ENCODE measurements around the gene KSR2.
"Not testable (repeated sequence)": the region's sequence is repeated elsewhere in the genome, so short reads cannot be mapped to it uniquely, and the experiment has no call there.

Gene KSR2

GRCh38 chr12:117738233-117738632 is 230.6 kb downstream of the KSR2 start:
- H3K79me2 ChIP-seq (ENCODE audit: low read length): no peaks in the 10 kb centered on the region
- H3K27ac ChIP-seq (ENCODE audit: low read length): no peak overlapping the region
- H2AFZ ChIP-seq (ENCODE audit: low read depth, low read length): no peak overlapping the region

GRCh38 chr12:117733549-117733805 is 235.3 kb downstream of the KSR2 start:
- no peaks in the 10 kb centered on the region for H4K20me1 ChIP-seq (ENCODE audit: insufficient read depth, low read length)
- H2AFZ ChIP-seq (ENCODE audit: low read depth, low read length): no peak overlapping the region
- TF ChIP-seq EZH2phosphoT487 (IDR thresholded peaks at IDR 0.05; ENCODE audit: low read depth): no peak
- H3K4me2 ChIP-seq (ENCODE audit: low read length): no peak overlapping the region
- H3K9ac ChIP-seq (ENCODE audit: low read length): no peak overlapping the region
- no peak overlapping the region for H3K27ac ChIP-seq (ENCODE audit: low read length)
- no peak overlapping the region for H3K4me3 ChIP-seq (ENCODE audit: low read length)
- no peaks in the 10 kb centered on the region for H3K4me1 ChIP-seq (ENCODE audit: low read length)
- H3K79me2 ChIP-seq (ENCODE audit: low read length): no peaks in the 10 kb centered on the region
- no peaks in the 10 kb centered on the region for H3K27me3 ChIP-seq (ENCODE audit: low read depth, low read length)
- H3K36me3 ChIP-seq (replicated peaks; ENCODE audit: low read depth, low read length): no peaks in the 10 kb centered on the region
- H3K9me3 ChIP-seq (ENCODE audit: insufficient read depth, low read length): no peaks in the 10 kb centered on the region

More at GRCh38 chr12:117738233-117738632, 230.6 kb downstream of the KSR2 start:
- Histone ChIP-seq H3K4me2 (ENCODE audit: low read length) (no peak overlapping the region), H3K4me3 (ENCODE audit: low read length) (no peak overlapping the region), H3K9me3 (ENCODE audit: insufficient read depth, low read length) (no peaks in the 10 kb centered on the region), H3K27me3 (ENCODE audit: low read depth, low read length) (no peaks in the 10 kb centered on the region), H3K4me1 (ENCODE audit: low read length) (no peaks in the 10 kb centered on the region), H4K20me1 (ENCODE audit: insufficient read depth, low read length) (no peaks in the 10 kb centered on the region), H3K36me3 (replicated peaks; ENCODE audit: low read depth, low read length) (no peaks in the 10 kb centered on the region), H3K9ac (ENCODE audit: low read length) (no peak overlapping the region)
- TF ChIP-seq CTCF (IDR thresholded peaks at IDR 0.05; ENCODE audit: low read depth, low read length): no peak
- no peak for TF ChIP-seq EZH2phosphoT487 (IDR thresholded peaks at IDR 0.05; ENCODE audit: low read depth)

GRCh38 chr12:117732761-117733548 is 235.8 kb downstream of the KSR2 start:
- Histone ChIP-seq H3K4me3 (ENCODE audit: low read length) (no peak overlapping the region), H3K4me2 (ENCODE audit: low read length) (no peak overlapping the region), H3K9me3 (ENCODE audit: insufficient read depth, low read length) (no peaks in the 10 kb centered on the region), H3K9ac (ENCODE audit: low read length) (no peak overlapping the region), H2AFZ (ENCODE audit: low read depth, low read length) (no peak overlapping the region), H3K27me3 (ENCODE audit: low read depth, low read length) (no peaks in the 10 kb centered on the region), H3K4me1 (ENCODE audit: low read length) (no peaks in the 10 kb centered on the region), H3K27ac (ENCODE audit: low read length) (no peak overlapping the region), H3K36me3 (replicated peaks; ENCODE audit: low read depth, low read length) (no peaks in the 10 kb centered on the region), H4K20me1 (ENCODE audit: insufficient read depth, low read length) (no peaks in the 10 kb centered on the region), H3K79me2 (ENCODE audit: low read length) (no peaks in the 10 kb centered on the region)
- TF ChIP-seq CTCF (IDR thresholded peaks at IDR 0.05; ENCODE audit: low read depth, low read length) (no peak), EZH2phosphoT487 (IDR thresholded peaks at IDR 0.05; ENCODE audit: low read depth) (no peak)

GRCh38 chr12:117731131-117731530 is 237.7 kb downstream of the KSR2 start:
- not testable (repeated sequence) for H3K9me3 ChIP-seq (ENCODE audit: insufficient read depth, low read length); H3K9ac ChIP-seq (ENCODE audit: low read length); H2AFZ ChIP-seq (ENCODE audit: low read depth, low read length); H3K27me3 ChIP-seq (ENCODE audit: low read depth, low read length); H3K79me2 ChIP-seq (ENCODE audit: low read length); H3K4me2 ChIP-seq (ENCODE audit: low read length); H4K20me1 ChIP-seq (ENCODE audit: insufficient read depth, low read length); H3K27ac ChIP-seq (ENCODE audit: low read length); H3K36me3 ChIP-seq (replicated peaks; ENCODE audit: low read depth, low read length); H3K4me3 ChIP-seq (ENCODE audit: low read length); H3K4me1 ChIP-seq (ENCODE audit: low read length)

DNA sequence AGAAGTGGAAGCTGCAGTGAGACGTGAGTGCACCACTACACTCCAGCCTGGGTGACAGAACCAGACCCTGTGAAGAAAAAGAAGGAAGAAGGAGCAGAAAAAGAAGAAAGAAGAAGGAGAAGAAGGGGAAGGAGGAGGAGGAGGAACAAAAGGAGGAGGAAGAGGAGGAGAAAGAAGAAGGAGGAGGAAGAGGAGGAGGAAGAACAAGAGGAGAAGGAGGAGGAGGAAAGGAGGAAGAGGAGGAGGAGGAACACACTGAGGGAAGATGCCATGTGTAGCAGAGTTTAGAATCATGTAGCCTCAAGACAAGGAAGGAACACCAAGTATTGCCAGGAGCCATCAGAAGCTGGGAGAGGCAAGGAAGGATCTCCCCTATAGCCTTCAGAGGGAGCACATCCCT is 241.5 kb downstream of the KSR2 start:
- H3K27ac ChIP-seq (ENCODE audit: low read length): no peak overlapping the region
- H3K4me2 ChIP-seq (ENCODE audit: low read length): no peak overlapping the region
- no peaks in the 10 kb centered on the region for H3K36me3 ChIP-seq (replicated peaks; ENCODE audit: low read depth, low read length)
- no peaks in the 10 kb centered on the region for H3K79me2 ChIP-seq (ENCODE audit: low read length)
- H4K20me1 ChIP-seq (ENCODE audit: insufficient read depth, low read length): no peaks in the 10 kb centered on the region
- TF ChIP-seq EZH2phosphoT487 (IDR thresholded peaks at IDR 0.05; ENCODE audit: low read depth) (no peak), CTCF (IDR thresholded peaks at IDR 0.05; ENCODE audit: low read depth, low read length) (no peak)
- H3K9ac ChIP-seq (ENCODE audit: low read length): no peak overlapping the region
- H3K4me1 ChIP-seq (ENCODE audit: low read length): no peaks in the 10 kb centered on the region
- no peak overlapping the region for H2AFZ ChIP-seq (ENCODE audit: low read depth, low read length)
- no peaks in the 10 kb centered on the region for H3K9me3 ChIP-seq (ENCODE audit: insufficient read depth, low read length)
- H3K27me3 ChIP-seq (ENCODE audit: low read depth, low read length): no peaks in the 10 kb centered on the region
- H3K4me3 ChIP-seq (ENCODE audit: low read length): no peak overlapping the region

Data from OCI-LY3 (cell line).